Measurements from ENCODE around the gene CHRNA1. TPM values are rescaled to one million over a fixed set of nuclear protein-coding genes. Genes with fewer than 3 reads are reported as not detected.

The CHRNA1 gene
- total and polyA plus RNA-seq, 9 of the 15 experiments (the other 6 are each of a cell fraction or from before 2014, with no cell fraction given), result not detected

- in situ Hi-C loops (cut with MboI) (no loop called here), intact Hi-C loops (cut with micrococcal nuclease) (no loop called here)
- POLR2A ChIA-PET, result interaction anchor here (1.1 kb wide), 1 partner anchor 9 kb away, joined by 5 read pairs; no protein-coding TSS in a partner anchor
- no peak for FAIRE-seq
- Histone ChIP-seq H3K4me1 (replicated peaks in 1 of 2; ENCODE audit: control insufficient read depth in 2 of 2, insufficient read depth in 2 of 2, low read length in 2 of 2) (no peaks in the 10 kb centered on the region), H3K36me3 (ENCODE audit: control insufficient read depth, insufficient read depth, low read length) (no peaks in the 10 kb centered on the region), H3K9me1 (ENCODE audit: control insufficient read depth, insufficient read depth, low read length) (no peaks in the 10 kb centered on the region), H3K4me3 (no peak overlapping the region), H3K9ac (ENCODE audit: insufficient read depth in 1 of 2, low read depth in 2 of 2, low read length in 2 of 2) (no peak overlapping the region; a peak in 1 of 4 replicates), H3K27ac (ENCODE audit: extremely low read depth, low read depth, low read length) (no peak overlapping the region), H3K27me3 (ENCODE audit: control insufficient read depth in 2 of 2, insufficient read depth in 2 of 2, low read length in 2 of 2) (peaks cover 33 to 48% of the 10 kb centered on the region in 2 experiments), H3K4me2 (ENCODE audit: insufficient read depth, low read length) (no peak overlapping the region), H3K9me3 (replicated peaks; ENCODE audit: control insufficient read depth, insufficient read depth, low read depth, low read length) (no peaks in the 10 kb centered on the region), H2AFZ (ENCODE audit: low read depth, low read length) (no peak overlapping the region), H3K79me2 (ENCODE audit: control insufficient read depth, insufficient read depth, low read length) (no peaks in the 10 kb centered on the region), H4K20me1 (replicated peaks; ENCODE audit: control insufficient read depth, insufficient read depth, low read length) (no peaks in the 10 kb centered on the region)
- WGBS (ENCODE audit: insufficient coverage, low coverage, missing lambda C conversion rate), result 1% methylated on average over 8 of the region's 9 CpGs
- CTCF ChIA-PET (ENCODE audit: low intra/inter-chr PET ratio), result no interaction called here
- TF ChIP-seq HINFP (tag; conservative IDR thresholded peaks at IDR 0.05; ENCODE audit: low read depth) (0 out of 2 replicates have a peak, but pooled peaks have one; percentile 27), MBD2 (IDR thresholded peaks at IDR 0.05; ENCODE audit: borderline replicate concordance, low read depth) (no peak), ZBTB49 (CRISPR knock-in tag; IDR thresholded peaks at IDR 0.05; ENCODE audit: borderline replicate concordance) (no peak)
- no TSS peak for BruUV-seq (replicated peaks)
- no peak for ATAC-seq
- no peak for DNase-seq (ENCODE audit: extremely low read depth in 1 of 4, low spot score in 3 of 4)
These were observed 17.0 kb upstream of the CHRNA1 start for GRCh38 chr2:174781298-174781697.

All from K562 (cell line).